Hematopoietic multipotent progenitor cell treated with erythropoietin and hydrocortisone succinate and interleukin-3 and kit ligand, for 4 days (in vitro differentiated cells): ENCODE measurements around the gene MRPS6.
A peak's percentile ranks its signal among the peaks of the same experiment; 100 is the strongest.

ENCODE experiments used
- DNase-seq: peaks from one replicate; pipeline ENCODE4 v3.0.0-alpha.2; 2015

MRPS6 gene

DNA sequence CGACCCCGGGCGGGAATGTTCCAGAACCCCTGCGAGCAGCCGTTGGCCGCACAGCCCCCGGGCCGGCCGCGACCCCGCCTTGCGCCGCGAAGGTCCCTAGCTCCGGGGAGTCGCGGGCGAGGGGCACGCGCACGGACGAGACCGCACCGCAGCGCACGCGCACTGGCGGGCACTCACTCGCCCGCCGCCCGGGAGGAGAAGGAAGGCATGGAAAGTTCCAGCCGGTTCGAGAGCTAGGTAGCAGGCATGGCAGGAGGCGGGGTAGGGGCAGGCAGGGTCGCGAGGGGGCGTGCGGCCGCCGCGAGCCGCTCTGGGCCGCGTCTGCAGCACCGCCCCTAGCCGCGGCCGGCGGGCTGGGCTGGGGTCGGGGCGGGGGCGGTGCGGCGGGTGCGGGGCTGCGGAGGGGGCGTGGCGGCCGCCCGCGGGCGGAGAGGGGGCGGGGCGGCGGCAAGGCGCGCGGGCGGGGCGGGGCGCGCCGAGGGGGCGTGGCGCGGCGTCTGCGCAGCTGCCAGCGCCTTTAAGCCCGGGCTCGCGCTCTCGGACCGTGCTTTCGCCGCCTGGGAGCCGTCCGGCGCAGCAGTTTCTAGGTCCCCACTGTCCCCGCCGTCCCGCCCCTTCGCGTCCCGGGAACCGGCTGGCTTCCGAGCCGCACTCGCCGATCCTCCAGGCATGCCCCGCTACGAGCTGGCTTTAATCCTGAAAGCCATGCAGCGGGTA lies at the start of gene MRPS6, which contains the start of gene SLC5A3:
Gene MRPS6, plus strand, starts transcription at position 547 of the 717 bp plus-strand sequence. Its CDS starts 123 bp downstream, at position 670.
Gene SLC5A3, plus strand, starts transcription at position 547 of the 717 bp plus-strand sequence. CDS start 21,621 bp downstream, outside the sequence.
- DNase-seq, result peak; percentile 93

DNA sequence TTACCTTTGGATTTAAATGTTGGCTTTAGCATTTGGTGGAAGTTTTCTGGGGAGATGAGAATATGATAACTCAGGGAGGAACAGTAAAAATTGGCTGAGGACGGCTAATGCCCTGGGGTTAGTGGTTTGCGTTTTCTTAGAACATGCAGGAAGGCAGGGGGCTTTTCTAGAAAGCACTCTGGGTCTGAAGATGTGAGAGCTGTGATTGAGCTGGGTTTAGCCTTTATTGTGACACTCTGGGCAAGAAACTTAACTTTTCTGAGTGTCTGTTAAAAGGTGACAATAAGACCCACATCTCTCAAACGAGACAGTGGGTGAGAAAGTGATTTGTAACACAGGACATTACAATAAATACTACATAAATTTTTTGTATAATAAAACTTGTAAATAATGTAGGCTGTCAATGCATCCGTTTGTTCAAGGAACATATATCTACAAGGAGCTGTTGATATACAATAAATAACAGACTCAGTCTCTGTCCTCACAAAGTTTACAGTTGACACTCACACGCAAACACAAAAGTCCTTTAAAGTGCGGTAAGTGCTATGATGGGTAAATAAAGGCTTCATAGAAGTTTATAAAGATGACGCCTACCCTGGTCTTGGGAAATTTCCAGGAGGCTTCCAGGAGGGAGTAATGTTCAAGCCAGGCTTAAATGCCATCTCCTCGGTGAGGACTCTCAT lies 49.5 kb upstream of the MRPS6 start:
- no peak for DNase-seq

DNA sequence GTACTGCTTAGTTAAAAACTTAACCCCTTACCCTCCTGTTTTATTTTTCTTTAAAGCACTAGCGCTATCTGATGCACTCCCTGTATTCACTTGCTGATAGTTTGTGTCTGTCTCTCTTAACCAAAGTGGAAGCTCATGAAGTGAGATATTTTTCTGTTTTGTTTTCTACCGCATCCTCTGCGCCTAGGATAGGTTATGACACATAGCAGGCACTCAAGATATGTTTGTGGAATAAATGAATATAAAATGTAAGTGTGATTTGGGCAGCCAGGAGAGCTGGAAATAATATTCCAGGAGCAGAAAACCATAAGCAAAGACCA lies 49.0 kb upstream of the MRPS6 start:
- no peak for DNase-seq

DNA sequence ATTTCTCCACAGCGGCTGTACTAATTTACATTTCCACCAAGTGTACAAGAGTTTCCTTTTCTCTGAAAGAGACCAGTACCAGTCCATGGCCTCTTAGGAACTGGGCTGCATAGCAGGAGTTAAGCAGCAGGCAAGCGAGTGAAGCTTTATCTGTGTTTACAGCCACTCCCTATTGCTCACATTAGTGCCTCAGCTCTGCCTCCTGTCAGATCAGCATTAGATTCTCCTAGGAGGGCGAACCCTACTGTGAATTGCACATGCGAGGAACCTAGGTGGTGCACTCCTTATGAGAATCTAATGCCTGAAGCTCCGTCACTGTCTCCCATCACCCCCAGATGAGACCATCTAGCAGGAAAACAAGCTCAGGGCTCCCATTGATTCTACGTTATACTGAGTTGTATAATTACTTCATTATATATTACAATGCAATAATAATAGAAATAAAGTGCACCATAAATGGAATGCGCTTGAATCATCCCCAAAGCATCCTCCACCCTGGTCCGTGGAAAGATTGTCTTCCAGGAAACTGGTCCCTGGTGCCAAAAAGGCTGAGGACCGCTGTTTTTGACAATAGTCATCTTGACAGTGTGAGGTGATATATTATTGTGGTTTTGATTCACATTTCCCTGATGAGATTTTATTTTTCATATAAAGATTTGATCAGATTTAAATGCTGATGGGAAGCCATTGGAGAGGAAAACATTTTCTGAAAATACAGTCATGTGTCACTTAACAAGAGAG lies 45.5 kb upstream of the MRPS6 start:
- DNase-seq, result peak; percentile 21

DNA sequence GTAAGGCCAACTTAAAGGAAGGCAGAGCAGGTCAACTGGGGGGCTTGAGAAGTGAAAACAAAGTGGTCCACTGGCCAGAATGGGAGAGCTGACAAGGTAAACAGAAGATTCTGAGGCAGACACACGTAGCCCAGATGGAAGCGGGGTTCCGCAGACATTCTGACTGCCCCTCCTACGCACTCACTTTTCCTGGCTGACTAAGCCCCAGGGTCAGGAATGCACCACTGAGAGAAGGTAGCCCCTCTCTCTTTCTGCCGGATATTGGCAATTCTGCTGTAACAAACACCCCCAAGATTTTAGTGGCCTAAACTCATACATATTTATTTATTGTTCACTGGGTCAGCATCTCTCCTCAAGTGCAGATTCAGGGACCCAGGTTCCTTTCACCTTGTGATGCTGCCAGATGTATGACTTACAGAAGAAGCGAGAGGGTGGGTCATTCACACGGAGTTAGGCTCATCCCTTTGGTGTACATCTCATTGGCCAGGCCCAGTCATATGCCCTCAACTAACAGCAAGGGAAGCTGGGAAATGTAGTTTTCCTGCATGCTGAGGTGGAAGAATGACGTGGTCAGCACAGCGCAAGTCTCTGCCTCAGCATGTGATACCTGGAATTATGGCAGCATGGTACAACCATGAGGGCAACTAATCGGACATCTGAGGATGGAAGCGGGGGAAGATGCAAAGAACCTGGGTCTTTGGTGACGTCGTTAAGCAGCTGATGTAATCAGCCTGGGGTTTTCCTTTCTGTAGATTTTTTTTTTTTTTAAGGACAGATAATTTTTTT lies 43.4 kb upstream of the MRPS6 start:
- peak; percentile 69 for DNase-seq

DNA sequence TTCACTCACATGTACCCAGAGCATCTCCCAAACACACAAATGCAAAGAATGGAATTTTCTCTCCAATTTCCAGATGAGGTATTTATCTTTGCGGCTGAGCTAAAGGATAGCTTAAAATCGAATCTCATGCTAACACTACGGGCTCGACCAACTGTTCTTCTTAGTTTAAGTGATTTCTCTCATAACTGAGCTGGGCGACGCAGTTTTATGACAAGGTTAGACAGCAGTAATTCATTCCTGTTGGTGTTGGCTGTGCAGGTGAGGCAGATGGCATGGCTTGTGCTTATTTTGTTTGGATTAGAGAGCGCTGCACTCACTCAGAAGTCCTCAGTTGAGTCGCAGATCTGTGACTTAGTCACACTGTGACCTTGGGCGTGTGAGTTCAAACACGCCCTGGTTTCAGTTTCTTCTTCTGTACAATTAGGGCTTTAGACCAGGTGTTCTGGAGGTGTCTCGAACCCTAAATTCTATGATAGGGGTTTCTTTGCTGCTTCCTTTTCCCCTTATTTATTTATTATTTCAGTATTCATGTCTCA lies 41.5 kb upstream of the MRPS6 start:
- no peak for DNase-seq

- DNase-seq, result no peak
These were observed 38.9 kb upstream of the MRPS6 start for GRCh38 chr21:34034369-34035014.

GRCh38 chr21:34035619-34036354 lies 37.6 kb upstream of the MRPS6 start:
- no peak for DNase-seq

DNA sequence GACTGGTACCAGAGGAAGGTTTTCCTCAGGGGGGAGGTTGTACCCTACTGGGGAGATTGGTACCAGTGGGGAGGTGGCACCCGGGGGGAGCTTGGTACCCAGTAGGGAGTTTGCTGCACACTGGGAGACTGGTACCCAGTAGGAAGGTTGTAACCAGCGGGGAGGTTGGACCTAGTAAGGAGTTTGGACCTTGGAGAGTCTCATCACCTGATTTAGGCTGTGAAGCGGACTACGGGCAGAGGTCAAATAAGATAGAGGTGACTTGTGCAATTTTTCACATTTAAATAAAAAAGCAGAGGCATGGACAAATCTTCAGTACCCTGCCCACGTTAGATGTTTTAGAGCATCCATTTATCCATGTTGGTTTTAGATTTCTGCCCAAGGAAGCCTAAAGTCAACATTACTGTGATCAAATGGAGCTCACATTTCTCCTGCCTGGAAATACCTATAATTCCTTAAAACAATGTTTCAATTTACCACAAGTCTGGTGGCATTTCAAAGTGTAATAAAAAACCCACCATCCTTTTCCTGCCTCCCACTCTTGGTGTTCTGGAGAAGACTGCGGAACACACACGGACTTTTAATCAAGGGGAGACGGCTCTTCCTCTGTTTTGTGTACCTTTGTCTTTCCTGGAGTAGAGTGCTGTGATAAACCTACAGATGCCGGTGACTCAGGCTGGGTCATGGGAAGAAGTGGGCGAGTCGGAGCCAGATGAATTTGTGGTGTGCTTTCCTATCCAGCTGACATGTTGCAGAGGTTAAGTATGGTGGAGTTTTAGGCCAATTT lies 36.2 kb upstream of the MRPS6 start:
- DNase-seq, result no peak

GRCh38 chr21:34039678-34040382 lies 33.5 kb upstream of the MRPS6 start:
- no peak for DNase-seq

- peak; percentile 41 for DNase-seq
These were observed 30.6 kb upstream of the MRPS6 start for GRCh38 chr21:34042735-34043134.

DNA sequence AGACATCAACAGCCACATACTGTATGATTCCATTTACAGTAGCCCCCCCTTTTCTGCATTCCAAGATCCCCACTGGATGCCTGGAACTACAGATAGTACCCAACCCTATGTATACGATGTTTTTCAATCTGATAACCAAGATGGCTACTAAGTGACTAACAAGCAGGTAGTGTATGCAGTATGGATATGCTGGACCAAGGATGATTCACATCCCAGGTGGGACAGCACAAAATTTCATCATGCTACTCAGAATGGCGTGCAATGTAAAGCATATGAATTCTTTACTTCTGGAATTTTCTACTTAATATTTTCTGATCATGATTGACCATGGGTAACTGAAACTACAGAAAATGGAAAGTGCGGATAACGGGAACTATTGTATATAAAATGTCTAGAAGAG lies 30.0 kb upstream of the MRPS6 start:
- DNase-seq, result no peak

DNA sequence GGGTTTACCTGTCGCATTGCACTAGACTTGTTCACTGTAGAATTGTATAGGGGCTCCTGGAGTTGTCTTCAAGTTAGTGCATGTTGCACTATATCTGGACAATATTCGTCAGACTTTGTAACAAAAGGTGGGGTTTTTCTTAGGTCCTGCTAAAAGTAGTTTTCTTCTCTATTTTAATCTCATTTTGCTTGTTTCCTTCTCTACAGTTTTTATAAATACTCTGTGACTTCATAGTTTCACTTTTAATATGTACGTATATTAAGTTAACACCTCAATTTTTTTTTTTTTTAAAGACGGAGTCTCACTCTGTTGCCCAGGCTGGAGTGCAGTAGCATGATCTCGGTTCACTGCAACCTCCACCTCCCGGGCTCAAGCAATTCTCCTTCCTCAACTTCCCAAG lies 26.5 kb upstream of the MRPS6 start:
- no peak for DNase-seq

DNA sequence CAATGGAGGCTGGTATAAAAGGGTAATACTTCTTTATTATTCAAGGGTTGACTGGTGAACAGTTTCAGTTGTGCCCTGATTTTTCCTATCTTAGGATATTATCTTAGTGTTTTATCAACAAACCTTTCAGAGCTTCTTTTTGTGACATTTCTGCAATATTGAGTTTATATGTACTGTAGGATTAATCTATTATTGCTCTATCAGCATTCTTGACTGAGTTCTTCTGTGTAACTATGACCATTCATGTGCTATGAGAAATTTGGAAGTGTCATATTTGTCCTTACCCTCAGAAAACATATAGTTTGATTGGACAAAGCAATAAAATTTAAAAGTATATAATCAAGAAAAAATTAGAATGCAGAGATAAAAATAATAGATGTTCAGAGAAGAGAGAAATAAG lies 25.5 kb upstream of the MRPS6 start:
- no peak for DNase-seq

DNA sequence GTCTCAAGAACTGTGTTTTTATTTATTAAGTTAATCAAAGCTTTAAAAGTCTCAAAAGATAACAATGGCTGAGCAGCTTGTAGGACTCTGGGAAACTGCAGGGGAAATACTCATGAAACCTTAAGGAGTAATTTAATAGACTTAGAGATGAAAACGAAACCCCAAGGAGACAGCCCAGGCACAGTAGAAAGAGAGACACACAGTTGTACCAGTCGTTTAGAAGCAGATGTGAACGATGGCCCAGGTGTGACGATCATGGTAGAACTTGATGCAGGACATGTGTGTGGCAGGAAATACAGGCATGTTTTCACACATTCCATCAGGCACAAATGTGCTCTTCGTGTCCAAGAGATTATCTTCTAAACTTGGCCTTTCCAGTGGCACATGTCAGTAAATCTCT lies 21.2 kb upstream of the MRPS6 start:
- DNase-seq, result no peak

DNA sequence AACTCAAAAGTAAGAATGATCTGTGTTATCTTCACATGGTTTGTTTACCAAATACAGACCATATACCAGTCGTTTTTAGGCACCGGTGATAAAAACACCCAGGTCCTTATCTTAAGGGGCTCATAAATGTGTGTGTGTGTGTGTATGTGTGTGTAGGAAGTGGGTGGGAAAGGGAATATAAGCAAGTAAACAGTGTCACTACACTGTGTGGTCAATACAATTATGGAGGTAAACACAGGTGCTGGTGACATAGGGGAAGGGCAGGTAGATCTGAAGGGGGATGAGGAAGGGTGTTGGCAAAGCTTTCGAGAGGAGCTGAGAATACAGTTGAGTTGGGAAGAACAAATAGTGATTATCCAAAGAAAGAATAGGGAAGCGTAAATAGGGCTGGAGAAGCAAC lies 19.1 kb upstream of the MRPS6 start:
- no peak for DNase-seq

DNA sequence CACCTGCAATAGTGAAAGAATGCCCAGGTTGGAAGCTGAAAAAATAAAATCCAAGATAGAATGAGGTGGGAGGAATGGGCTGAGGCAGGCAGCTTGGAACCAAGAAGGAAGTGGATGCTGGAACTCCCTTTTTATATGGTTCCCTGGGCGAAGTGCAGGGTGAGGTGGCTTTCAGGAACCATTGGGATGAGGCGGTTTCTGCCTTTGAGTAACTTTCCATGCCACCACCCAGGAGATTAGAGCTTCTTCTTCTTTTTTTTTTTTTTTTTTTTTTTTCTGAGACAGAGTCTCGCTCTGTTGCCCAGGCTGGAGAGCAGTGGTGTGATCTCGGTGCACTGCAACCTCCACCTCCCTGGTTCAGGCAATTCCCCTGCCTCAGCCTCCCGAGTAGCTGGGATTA lies 17.8 kb upstream of the MRPS6 start:
- no peak for DNase-seq

DNA sequence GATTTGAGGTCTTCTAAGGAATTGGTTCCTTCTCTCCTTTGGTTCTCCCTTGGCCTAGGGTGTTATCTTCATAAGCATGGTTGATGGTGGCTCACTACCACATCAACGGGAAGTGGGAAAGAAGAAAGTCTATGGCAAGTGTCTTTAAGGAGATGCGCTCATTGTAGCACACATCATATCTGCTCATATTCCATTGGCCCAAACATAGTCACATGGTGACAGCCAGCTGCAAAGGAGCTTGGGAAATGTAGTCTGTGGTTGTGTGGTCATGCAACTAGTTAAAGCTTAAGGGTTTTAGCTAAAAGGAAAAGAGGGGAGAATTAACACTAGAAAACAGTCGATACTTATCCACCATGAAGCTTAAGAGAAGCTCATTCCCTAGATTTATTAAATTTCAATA lies 11.4 kb upstream of the MRPS6 start:
- peak; percentile 30 for DNase-seq

DNA sequence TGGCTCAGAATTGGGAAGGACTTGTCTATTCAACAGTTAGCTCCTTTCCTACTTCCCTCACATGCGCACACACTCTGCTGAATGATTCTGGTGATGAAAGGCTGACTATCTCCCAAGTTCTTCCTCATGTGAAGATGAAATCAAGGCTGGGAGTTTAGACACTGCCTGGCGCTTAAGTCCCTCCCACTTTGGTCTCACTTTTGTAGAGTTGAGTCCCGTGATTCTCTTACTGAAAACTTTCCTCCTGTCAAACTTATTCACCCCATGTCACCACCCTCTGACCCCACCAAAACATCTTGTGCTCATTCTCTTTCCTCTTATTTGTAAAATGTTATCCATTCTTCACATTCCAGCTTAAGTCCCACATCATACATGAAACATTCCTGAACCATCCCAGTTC lies 8.4 kb upstream of the MRPS6 start:
- DNase-seq, result no peak

GRCh38 chr21:34071683-34072082 lies 1.7 kb upstream of the MRPS6 start:
- no peak for DNase-seq
